Measurements from ENCODE around the gene SRRD.
"Not testable (repeated sequence)": the region's sequence is repeated elsewhere in the genome, so short reads cannot be mapped to it uniquely, and the experiment has no call there.

Gene SRRD

DNA sequence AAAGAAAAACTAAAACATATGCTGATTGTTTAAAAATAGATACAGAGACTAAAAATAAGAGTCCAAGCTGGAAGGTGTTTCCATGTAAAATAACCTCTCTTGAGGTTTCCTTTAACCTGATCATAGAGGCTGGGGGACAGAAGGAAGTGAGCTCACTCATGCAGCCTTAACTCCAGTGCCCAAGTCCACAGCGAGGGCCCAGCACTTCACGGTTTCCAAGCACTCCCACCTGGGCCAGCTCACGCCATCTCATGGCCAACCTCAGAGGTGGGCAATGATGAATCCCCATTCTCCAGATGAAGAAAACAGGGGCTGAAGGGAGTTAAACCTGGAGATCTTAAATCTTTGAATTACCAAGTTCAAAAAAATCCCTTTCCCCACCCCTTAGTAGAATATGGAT lies 43.5 kb downstream of the SRRD start:
- ChIA-PET CTCF (interaction anchor here (1.9 kb wide), 1 partner anchor 11 kb away, joined by 4 read pairs; no protein-coding TSS in a partner anchor), POLR2A (no interaction called here)
- H3K4me1 ChIP-seq (ENCODE audit: control extremely low read depth in 1 of 4, control insufficient read depth in 4 of 4, insufficient read depth in 4 of 4, low read length in 3 of 4), result no peaks in the 10 kb centered on the region
- 60% methylated on average over 3 of the region's 3 CpGs for WGBS (ENCODE audit: insufficient coverage)
- no peak overlapping the region for H3K4me3 ChIP-seq (ENCODE audit: control insufficient read depth in 1 of 7, extremely low read depth in 1 of 7, insufficient read depth in 4 of 7, low read depth in 2 of 7, low read length in 6 of 7)
- no peak overlapping the region for H3K27ac ChIP-seq (ENCODE audit: insufficient read depth in 1 of 2, low read depth in 1 of 2, low read length in 2 of 2, poor library complexity in 1 of 2, severe bottlenecking in 2 of 2)
- H3K36me3 ChIP-seq (ENCODE audit: control insufficient read depth in 4 of 4, insufficient read depth in 4 of 4, low read length in 3 of 4), result peaks cover 24 to 69% (median 45%) of the 10 kb centered on the region in 4 experiments
- no peak for DNase-seq
- no peaks in the 10 kb centered on the region for H3K9me3 ChIP-seq (ENCODE audit: control extremely low read depth in 1 of 5, control insufficient read depth in 4 of 5, insufficient read depth in 2 of 5, low read depth in 1 of 5, low read length in 4 of 5)
- no peaks in the 10 kb centered on the region for H3K27me3 ChIP-seq (replicated peaks in 2 of 5; ENCODE audit: control insufficient read depth in 4 of 5, insufficient read depth in 5 of 5, low read length in 4 of 5)

DNA sequence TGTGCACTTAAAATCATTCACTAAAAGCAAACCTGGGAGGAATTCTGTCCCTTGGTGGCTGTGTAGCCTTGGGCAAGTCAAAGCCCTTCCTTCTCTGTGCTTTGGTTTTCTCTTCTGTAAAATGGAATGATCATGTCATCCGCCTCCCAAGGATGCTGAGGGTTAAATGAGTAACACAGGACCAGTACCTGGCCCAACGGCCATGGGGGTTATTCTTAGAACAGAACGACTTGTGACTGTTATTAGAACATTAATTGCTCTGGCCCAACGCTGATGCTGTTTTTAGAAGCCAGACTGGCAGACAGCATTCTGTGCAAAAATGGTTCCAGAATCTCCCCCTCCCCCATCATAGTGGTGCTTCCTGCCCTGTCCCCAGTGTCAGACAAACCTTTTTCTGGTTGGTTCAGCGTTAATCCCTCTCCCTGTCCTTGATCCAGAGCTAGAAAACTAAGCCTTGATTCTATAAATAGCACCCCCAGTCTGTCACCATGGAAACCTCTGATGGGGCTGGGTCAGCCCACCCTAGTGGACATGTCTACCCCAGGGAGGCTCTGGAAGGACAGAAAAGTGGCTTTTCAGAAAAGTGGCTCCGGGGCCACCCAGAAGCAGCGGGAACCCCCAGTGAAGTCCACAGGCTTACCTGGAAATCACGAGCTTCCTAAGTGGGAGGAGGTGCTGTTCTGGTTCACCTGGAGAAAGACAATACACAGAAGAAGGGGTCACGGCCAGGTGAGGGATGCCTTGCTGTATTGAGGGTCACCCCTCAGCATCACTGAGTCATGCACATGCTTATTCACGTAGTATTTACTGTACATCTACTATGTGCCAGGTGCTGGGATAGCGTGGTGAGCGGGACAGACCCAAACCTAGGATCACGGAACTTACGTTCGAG lies 44.1 kb downstream of the SRRD start:
- H3K27me3 ChIP-seq (replicated peaks in 2 of 5; ENCODE audit: control insufficient read depth in 4 of 5, insufficient read depth in 5 of 5, low read length in 4 of 5), result no peaks in the 10 kb centered on the region
- no peaks in the 10 kb centered on the region for H3K9me3 ChIP-seq (ENCODE audit: control extremely low read depth in 1 of 5, control insufficient read depth in 4 of 5, insufficient read depth in 2 of 5, low read depth in 1 of 5, low read length in 4 of 5)
- ChIA-PET CTCF (interaction anchor here (1.9 kb wide), 1 partner anchor 12 kb away, joined by 4 read pairs; no protein-coding TSS in a partner anchor), POLR2A (no interaction called here)
- no peak overlapping the region for H3K27ac ChIP-seq (ENCODE audit: insufficient read depth in 1 of 2, low read depth in 1 of 2, low read length in 2 of 2, poor library complexity in 1 of 2, severe bottlenecking in 2 of 2)
- H3K4me1 ChIP-seq (ENCODE audit: control extremely low read depth in 1 of 4, control insufficient read depth in 4 of 4, insufficient read depth in 4 of 4, low read length in 3 of 4), result no peaks in the 10 kb centered on the region
- DNase-seq, result no peak
- no peak overlapping the region for H3K4me3 ChIP-seq (ENCODE audit: control insufficient read depth in 1 of 7, extremely low read depth in 1 of 7, insufficient read depth in 4 of 7, low read depth in 2 of 7, low read length in 6 of 7)
- H3K36me3 ChIP-seq (ENCODE audit: control insufficient read depth in 4 of 4, insufficient read depth in 4 of 4, low read length in 3 of 4), result peaks cover 24 to 74% (median 47%) of the 10 kb centered on the region in 4 experiments
- WGBS (ENCODE audit: insufficient coverage), result 94% methylated on average over 14 of the region's 15 CpGs

DNA sequence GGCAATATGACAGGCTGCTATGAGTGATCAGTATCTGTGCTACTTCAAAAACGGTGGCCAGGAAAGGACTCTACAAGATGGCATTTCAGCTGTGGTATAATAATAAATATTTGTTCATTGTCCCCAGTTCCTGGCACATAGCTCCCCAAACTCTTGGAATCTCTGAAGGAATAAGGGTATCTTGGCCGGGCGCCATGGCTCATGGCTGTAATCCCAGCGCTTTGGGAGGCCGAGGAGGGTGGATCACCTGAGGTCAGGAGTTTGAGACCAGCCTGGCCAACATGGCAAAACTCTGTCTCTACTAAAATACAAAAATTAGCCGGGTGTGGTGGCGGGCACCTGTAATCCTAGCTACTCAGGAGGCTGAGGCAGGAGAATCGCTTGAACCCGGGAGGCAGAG lies 44.8 kb downstream of the SRRD start:
- CTCF ChIA-PET, result interaction anchor here (0.6 kb wide), 1 partner anchor 16 kb away, joined by 3 read pairs; no protein-coding TSS in a partner anchor
- H3K27ac ChIP-seq (ENCODE audit: insufficient read depth in 1 of 2, low read depth in 1 of 2, low read length in 2 of 2, poor library complexity in 1 of 2, severe bottlenecking in 2 of 2); H3K27me3 ChIP-seq (replicated peaks in 2 of 5; ENCODE audit: control insufficient read depth in 4 of 5, insufficient read depth in 5 of 5, low read length in 4 of 5); DNase-seq; POLR2A ChIA-PET; H3K9me3 ChIP-seq (ENCODE audit: control extremely low read depth in 1 of 5, control insufficient read depth in 4 of 5, insufficient read depth in 2 of 5, low read depth in 1 of 5, low read length in 4 of 5); H3K4me1 ChIP-seq (ENCODE audit: control extremely low read depth in 1 of 4, control insufficient read depth in 4 of 4, insufficient read depth in 4 of 4, low read length in 3 of 4); H3K4me3 ChIP-seq (ENCODE audit: control insufficient read depth in 1 of 7, extremely low read depth in 1 of 7, insufficient read depth in 4 of 7, low read depth in 2 of 7, low read length in 6 of 7): not testable (repeated sequence)
- H3K36me3 ChIP-seq (ENCODE audit: control insufficient read depth in 4 of 4, insufficient read depth in 4 of 4, low read length in 3 of 4), result peaks cover 24 to 78% (median 46%) of the 10 kb centered on the region in 4 experiments
- 87% methylated on average over 4 of the region's 9 CpGs for WGBS (ENCODE audit: insufficient coverage)

DNA sequence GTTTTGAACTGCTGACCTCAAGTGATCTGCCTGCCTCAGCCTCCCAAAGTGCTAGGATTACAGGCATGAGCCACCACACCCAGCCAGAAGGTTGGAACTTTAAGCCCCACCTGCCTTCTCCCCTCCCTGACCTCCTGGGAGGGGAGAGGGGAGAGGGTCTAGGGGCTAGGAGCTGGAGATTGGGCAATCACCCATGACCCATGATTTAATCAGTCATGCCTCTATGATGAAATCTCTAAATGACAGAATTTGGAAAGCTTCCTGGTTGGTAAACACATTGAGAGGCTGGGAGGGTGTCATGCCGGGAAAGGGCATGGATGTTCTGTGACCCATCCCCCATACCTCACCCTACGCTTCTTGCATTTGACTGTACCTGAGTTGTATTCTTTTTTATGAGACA lies 45.7 kb downstream of the SRRD start:
- CTCF ChIA-PET, result interaction anchor here (0.6 kb wide), 1 partner anchor 17 kb away, joined by 3 read pairs; no protein-coding TSS in a partner anchor
- POLR2A ChIA-PET, result no interaction called here
- Histone ChIP-seq H3K27me3 (replicated peaks in 2 of 5; ENCODE audit: control insufficient read depth in 4 of 5, insufficient read depth in 5 of 5, low read length in 4 of 5) (no peaks in the 10 kb centered on the region), H3K9me3 (ENCODE audit: control extremely low read depth in 1 of 5, control insufficient read depth in 4 of 5, insufficient read depth in 2 of 5, low read depth in 1 of 5, low read length in 4 of 5) (no peaks in the 10 kb centered on the region), H3K4me3 (ENCODE audit: control insufficient read depth in 1 of 7, extremely low read depth in 1 of 7, insufficient read depth in 4 of 7, low read depth in 2 of 7, low read length in 6 of 7) (no peak overlapping the region), H3K27ac (ENCODE audit: insufficient read depth in 1 of 2, low read depth in 1 of 2, low read length in 2 of 2, poor library complexity in 1 of 2, severe bottlenecking in 2 of 2) (no peak overlapping the region), H3K4me1 (ENCODE audit: control extremely low read depth in 1 of 4, control insufficient read depth in 4 of 4, insufficient read depth in 4 of 4, low read length in 3 of 4) (peaks cover 0 to 3% (median under 1%) of the 10 kb centered on the region in 4 experiments), H3K36me3 (ENCODE audit: control insufficient read depth in 4 of 4, insufficient read depth in 4 of 4, low read length in 3 of 4) (peaks cover 22 to 83% (median 45%) of the 10 kb centered on the region in 4 experiments)
- no peak for DNase-seq
- WGBS (ENCODE audit: insufficient coverage), result 94% methylated on average over 2 of the region's 2 CpGs

DNA sequence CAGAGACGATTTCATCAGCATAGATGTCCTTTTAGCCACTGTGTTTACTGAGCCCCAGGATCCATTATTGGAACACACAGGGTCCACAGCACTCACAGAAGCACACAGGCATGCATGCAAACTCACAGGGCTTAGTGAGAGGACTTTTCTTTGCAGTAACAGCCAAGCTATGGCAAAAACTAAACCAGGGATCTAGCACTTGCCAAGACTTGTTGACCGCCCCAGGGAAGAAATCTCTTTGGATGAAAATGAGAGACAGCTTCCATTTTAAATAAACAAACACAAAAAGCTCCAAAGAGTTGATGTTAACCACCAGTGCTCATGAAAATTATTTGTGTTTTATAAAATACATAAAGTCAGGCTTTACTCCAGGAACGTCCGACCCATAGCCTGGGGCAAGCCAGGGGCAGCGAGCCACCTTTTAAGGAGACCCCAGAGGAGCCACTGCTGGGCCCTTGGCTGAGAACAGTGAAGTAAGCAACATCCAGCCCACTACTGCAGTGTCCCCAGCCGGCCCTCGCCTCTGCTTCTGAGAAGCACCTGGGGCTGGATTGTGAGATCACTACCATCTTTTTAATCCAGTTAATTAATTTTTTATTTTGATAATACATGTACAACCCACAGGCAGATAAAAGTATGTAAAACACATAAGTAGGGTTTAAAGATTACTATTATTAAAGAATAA lies 50.6 kb downstream of the SRRD start:
- ChIA-PET CTCF (interaction anchor here (1.0 to 2.7 kb wide), 3 partner anchors 9 to 110 kb away, joined by 3 to 6 read pairs (median 4); no protein-coding TSS in a partner anchor), POLR2A (no interaction called here)
- Histone ChIP-seq H3K27ac (ENCODE audit: insufficient read depth in 1 of 2, low read depth in 1 of 2, low read length in 2 of 2, poor library complexity in 1 of 2, severe bottlenecking in 2 of 2) (peak overlapping the region in 1 of 2 experiments; percentile 12), H3K36me3 (ENCODE audit: control insufficient read depth in 4 of 4, insufficient read depth in 4 of 4, low read length in 3 of 4) (peaks cover 13 to 83% (median 34%) of the 10 kb centered on the region in 4 experiments), H3K4me3 (ENCODE audit: control insufficient read depth in 1 of 7, extremely low read depth in 1 of 7, insufficient read depth in 4 of 7, low read depth in 2 of 7, low read length in 6 of 7) (no peak overlapping the region), H3K9me3 (ENCODE audit: control extremely low read depth in 1 of 5, control insufficient read depth in 4 of 5, insufficient read depth in 2 of 5, low read depth in 1 of 5, low read length in 4 of 5) (no peaks in the 10 kb centered on the region), H3K27me3 (replicated peaks in 2 of 5; ENCODE audit: control insufficient read depth in 4 of 5, insufficient read depth in 5 of 5, low read length in 4 of 5) (no peaks in the 10 kb centered on the region), H3K4me1 (ENCODE audit: control extremely low read depth in 1 of 4, control insufficient read depth in 4 of 4, insufficient read depth in 4 of 4, low read length in 3 of 4) (peaks cover 0 to 17% (median 7%) of the 10 kb centered on the region in 4 experiments)
- no peak for DNase-seq
- 85% methylated on average over 4 of the region's 7 CpGs for WGBS (ENCODE audit: insufficient coverage)

DNA sequence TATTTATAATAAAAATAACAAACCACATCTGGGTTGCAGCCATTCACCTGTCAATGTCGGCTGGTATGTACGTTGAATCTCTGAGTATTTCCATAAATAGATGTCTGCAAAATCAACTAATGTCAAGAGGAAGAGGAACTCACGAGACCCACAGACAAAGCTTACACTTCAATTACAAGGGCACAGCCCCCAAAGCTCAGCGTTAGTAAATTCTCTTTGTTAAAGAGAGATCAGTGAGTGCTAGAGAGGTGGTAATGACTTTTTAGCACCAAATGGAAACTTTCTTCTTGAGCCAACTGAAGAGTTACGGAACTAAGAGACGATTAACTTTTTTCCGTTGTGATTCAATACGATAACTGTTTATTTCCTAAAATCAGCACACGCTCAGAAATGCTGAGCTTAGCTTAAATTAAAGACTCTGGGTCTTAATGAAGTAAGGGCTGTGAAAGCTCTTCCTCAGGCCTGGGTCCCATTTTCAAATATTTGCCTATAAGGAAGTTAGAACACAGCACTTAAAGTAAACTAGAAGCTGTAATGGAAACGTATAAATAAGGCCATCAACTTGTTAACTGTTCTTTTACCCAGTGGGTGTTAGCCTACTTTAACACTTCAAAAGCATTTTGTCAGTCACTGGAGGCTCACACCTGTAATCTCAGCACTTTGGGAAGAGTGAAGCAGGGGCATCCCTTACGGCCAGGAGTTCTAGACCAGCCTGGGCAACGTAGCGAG lies 51.4 kb downstream of the SRRD start:
- peak in 2 of 3 donors; percentile 17 to 47 for DNase-seq
- Histone ChIP-seq H3K27me3 (replicated peaks in 2 of 5; ENCODE audit: control insufficient read depth in 4 of 5, insufficient read depth in 5 of 5, low read length in 4 of 5) (no peaks in the 10 kb centered on the region), H3K4me1 (ENCODE audit: control extremely low read depth in 1 of 4, control insufficient read depth in 4 of 4, insufficient read depth in 4 of 4, low read length in 3 of 4) (peaks cover 0 to 17% (median 7%) of the 10 kb centered on the region in 4 experiments), H3K36me3 (ENCODE audit: control insufficient read depth in 4 of 4, insufficient read depth in 4 of 4, low read length in 3 of 4) (peaks cover 16 to 81% (median 36%) of the 10 kb centered on the region in 4 experiments), H3K27ac (ENCODE audit: insufficient read depth in 1 of 2, low read depth in 1 of 2, low read length in 2 of 2, poor library complexity in 1 of 2, severe bottlenecking in 2 of 2) (peak overlapping the region in 1 of 2 experiments; percentile 56), H3K4me3 (ENCODE audit: control insufficient read depth in 1 of 7, extremely low read depth in 1 of 7, insufficient read depth in 4 of 7, low read depth in 2 of 7, low read length in 6 of 7) (no peak overlapping the region), H3K9me3 (ENCODE audit: control extremely low read depth in 1 of 5, control insufficient read depth in 4 of 5, insufficient read depth in 2 of 5, low read depth in 1 of 5, low read length in 4 of 5) (no peaks in the 10 kb centered on the region)
- POLR2A ChIA-PET, result no interaction called here
- WGBS (ENCODE audit: insufficient coverage), result 54% methylated on average over 5 of the region's 13 CpGs
- CTCF ChIA-PET, result interaction anchor here (2.7 kb wide), 1 partner anchor 32 kb away, joined by 6 read pairs; no protein-coding TSS in a partner anchor

Data from common myeloid progenitor, CD34-positive (primary cell).